HG02870 (cell line): ENCODE data around the gene SLC27A1.
"Not testable (repeated sequence)": the region's sequence is repeated elsewhere in the genome, so short reads cannot be mapped to it uniquely, and the experiment has no call there.

Experiments
- ATAC-seq: cut with Tn5 transposase; IDR thresholded peaks from one replicate; pipeline ENCODE4 v1.9.1; 2021; ENCODE audit warnings: mild to moderate bottlenecking, moderate library complexity; ENCODE audit not compliant: unreplicated experiment

SLC27A1 gene

DNA sequence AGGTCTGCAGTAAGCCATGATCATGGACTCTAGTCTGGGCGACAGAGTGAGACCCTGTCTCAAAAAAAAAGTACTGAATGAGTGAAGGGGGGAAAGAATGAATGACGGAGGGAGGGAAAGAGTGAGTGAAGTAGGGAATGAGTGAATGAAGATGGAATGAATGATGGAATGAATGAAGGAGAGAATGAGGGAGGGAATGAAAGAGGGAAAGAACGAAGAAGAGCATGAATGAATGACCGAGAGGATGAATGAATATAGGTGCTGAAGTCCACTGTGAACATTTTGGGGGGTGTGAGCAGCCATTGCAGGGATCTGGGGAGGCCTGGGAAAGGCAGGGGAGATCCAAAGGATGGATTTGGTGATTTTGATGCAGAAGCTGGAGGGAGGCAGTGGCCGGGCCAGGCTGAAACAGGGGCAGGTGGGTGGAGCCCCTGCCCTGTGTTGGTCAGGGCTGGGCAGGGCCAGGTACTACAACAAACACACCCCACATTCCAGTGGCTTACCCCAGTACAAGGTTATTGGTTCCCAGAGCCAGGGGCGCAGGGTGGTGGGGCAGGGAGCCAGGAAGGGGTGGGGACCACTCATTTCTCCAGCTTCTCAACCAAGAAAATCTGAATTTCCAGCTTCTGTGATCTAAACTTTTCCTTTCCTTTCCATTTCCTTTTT, 14.3 kb downstream of the SLC27A1 start:
- ATAC-seq = no peak

DNA sequence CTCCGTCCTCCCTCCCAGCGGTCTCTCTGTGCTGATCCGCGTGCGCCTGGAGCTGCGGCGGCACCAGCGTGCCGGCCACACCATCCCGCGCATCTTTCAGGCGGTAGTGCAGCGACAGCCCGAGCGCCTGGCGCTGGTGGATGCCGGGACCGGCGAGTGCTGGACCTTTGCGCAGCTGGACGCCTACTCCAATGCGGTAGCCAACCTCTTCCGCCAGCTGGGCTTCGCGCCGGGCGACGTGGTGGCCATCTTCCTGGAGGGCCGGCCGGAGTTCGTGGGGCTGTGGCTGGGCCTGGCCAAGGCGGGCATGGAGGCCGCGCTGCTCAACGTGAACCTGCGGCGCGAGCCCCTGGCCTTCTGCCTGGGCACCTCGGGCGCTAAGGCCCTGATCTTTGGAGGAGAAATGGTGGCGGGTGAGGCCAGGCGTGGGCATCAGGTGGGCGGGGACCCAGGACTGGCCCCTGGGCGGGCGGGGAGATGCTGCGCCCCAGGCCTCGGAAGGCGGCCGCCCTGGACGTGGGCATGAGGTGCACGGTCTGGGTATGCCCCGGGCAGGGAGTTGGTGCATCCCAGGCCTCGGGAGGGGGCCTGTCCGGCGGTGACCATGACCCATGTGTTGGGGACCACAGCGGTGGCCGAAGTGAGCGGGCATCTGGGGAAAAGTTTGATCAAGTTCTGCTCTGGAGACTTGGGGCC, 16.4 kb downstream of the SLC27A1 start:
- ATAC-seq = no peak

DNA sequence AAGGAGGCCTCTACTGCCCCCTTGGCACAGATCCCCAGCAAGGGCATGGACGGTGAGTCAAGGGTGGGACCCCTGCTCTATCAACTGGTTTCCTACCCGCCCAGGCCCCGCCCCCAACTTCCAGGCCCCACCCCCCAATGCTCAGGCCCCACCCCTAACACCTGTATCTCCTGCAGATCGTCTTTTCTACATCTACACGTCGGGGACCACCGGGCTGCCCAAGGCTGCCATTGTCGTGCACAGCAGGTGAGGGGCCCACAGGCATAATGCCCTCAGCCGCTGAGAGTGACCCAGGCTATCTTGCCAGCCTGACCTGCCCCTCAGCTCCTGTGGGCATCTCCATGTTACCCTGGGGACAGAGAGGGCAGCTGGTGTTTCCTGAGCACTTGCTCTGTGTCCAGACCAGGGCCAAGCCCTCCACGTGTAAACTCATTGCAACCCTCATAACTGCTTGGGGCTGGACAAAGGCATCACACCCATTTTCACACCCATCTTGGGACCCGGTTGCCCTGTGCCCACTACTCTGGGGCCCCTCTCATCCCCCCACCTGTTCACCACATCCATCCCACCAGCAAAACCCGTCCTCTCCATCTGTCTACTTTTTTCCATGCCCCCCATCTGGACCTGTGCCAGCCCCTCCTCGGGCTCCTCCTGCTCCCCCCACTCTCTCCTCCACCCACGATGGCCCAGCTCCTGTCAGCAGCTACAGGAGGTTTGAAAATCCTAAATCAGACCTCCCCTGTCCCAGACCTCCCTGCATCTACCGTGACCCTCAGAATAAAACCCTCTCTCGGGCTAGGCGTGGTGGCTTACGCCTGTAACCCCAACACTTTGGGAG, 17.2 kb downstream of the SLC27A1 start:
- ATAC-seq = no peak

DNA sequence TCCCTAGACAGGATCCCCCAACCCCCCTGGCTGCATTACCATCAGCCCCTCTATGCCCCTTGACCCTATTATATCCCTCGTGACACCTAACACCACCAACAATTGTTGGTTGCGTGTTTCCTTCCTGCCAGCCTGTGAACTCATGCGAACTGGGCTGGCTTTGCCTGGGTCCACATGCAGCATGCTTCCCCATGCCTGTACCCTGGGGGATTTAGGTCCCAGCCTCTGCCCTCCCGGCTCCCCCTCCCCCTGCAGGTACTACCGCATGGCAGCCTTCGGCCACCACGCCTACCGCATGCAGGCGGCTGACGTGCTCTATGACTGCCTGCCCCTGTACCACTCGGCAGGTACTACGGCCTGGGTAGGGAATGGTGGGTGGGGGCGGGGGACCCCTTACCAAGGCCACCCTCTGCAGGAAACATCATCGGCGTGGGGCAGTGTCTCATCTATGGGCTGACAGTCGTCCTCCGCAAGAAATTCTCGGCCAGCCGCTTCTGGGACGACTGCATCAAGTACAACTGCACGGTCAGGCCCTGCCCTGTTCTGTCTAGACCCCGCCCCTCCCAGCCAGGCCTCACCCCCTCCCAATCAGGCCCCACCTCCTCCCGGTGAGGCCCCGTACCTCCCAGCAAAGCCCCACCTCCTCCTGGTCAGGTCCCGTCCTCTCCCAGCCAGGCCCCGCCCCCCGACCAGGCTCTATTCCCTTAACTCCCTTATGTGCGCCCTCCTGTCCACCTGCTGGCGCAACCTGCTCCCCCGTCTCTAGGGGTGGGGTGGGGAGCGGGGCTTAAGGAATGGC, 18.5 kb downstream of the SLC27A1 start:
- no peak for ATAC-seq

DNA sequence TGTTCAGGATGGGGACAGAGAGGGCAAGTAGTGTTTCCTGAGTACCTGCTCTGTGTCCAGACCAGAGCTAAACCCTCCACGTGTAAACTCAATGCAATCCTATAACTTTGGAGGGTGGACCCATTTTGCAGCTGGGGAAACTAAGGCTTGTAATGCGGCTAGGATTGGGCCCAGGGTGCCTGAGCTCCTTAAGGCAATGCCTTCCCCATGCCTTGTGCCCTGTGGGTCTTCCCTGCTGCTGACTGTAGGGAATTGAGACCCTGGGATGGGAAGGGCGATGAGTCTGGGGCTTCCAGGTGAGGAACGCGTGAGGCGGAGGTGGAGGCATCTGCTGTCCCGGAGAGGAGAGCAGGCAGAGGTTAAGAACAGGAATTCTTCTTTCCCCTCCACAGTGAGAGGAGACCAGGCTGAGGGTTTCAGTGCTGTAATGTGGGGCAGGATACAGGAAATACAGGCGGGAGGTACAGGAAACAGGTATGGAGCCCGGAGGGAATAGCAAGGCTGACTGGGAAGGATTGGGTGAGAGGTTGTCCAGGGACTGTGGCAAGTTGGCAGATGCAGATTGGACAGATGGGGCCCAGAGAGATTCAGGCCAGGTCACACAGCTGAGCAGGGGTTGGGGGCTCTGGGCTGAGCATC, 19.2 kb downstream of the SLC27A1 start:
- no peak for ATAC-seq

DNA sequence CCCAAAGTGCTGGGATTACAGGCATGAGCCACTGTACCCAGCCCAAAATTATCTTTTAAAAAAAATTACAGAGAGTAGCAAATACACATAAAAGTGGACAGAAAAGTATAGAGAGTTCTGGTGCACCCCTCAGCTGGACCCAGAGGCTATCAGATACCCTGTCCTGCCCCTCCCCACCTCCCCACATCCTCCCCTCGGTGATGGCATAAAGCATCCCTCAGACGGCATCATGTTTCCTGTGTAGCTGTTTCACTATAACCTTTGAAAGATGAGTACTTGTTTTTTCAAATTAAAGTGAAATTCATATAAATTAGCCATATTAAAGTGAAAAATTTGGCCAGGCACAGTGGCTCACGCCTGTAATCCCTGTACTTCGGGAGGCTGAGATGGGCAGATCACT, 20.1 kb downstream of the SLC27A1 start:
- ATAC-seq = no peak

DNA sequence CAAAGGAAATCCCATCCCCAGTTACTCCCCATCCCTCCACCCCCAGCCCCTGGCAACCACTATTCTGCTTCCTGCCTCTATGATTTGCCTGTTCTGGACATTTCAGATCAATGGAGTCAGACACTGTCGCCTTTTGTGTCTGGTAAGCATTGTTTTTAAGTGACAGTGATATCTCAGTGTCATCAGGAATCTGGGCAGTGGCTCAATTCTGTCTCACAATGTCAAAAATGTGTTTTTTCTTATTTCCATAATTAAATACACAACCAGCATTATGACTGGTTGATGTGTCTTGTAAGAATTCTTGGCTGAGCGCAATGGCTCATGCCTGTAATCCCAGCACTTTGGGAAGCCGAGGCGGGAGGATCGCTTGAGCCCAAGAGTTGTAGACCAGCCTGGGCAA, 21.0 kb downstream of the SLC27A1 start:
- ATAC-seq = no peak

DNA sequence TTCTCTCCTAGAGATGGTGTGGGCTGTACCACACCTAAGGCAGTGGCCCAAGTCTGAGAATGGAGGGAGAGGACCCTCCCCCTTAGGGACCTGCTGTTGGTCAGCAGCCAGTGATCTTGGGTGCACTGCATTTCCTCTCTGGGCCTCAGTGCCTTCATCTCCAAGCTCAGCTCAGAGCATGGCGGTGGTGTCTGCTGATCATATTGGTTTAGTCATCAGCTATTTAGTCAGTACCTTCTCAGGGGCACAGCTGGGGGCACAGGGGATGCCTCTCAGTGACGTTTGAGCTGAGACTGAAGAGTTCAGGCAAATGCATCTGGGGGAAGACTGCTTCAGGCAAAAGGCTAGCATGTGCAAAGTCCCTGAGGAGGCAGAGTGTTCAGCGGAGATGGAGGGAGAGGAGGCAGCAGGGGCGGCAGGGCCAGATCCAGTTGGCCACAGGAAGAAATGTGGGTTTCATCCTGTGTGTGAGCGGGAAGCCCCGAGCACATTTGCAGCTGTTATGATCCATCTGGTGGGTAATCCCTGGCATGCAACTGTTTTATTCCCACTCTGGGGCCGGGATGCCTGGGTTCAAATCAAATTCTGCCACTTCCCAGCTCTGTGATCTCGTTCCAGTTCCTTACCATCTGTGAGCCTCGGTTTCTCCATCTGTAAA, 25.4 kb downstream of the SLC27A1 start:
- no peak for ATAC-seq

DNA sequence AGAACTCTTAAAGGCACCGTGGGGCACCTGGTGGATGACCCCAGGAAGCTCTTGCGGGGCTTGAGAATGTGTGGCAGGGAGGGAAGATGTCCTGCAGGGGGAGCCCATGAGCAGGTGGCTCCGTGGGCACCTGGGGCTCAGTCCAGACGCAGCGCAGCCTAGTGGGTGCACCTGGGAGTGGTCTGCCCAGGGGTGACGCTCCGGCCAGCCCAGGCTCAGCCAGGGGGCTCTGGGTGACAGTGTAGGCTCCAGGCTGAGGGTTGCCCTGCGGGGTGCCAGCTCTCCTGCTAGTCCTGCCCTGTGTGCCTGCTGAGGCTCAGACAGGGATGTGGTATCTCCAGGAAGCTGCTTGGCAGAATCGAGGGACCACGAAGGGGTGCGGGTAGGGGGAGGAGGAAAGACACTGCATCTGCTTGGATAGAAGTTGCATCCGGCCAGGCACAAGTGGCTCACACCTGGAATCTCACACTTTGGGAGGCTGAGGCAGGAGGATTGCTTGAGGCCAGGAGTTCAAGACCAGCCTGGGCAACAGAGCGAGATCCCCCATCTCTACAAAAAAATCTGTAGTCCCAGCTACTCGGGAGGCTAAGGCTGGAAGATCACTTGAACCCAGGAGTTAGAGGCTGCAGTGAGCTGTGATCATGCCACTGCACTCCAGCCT, 26.1 kb downstream of the SLC27A1 start:
- no peak for ATAC-seq

DNA sequence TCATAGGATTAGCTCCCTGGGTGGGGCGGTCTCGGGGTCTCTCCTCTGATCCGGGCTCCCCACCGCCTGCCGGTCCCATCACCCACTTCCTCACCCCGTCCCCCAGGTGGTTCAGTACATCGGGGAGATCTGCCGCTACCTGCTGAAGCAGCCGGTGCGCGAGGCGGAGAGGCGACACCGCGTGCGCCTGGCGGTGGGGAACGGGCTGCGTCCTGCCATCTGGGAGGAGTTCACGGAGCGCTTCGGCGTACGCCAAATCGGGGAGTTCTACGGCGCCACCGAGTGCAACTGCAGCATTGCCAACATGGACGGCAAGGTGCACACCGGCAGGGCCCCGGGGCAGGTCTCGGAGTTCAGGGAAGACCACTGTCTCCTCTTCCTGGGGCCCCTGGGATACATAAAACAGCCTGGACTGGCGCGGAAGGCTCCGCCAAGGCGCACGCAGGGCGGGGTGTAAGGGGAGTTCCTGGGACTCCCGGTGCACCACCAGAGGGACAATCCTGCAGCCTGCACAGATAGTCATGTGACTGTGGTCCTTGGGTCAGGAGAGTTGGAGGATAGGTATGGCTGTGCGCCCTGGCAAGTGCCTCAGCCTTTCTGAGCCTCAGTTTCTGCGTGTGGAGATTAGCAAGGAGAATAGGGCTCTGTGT, 26.9 kb downstream of the SLC27A1 start:
- no peak for ATAC-seq

DNA sequence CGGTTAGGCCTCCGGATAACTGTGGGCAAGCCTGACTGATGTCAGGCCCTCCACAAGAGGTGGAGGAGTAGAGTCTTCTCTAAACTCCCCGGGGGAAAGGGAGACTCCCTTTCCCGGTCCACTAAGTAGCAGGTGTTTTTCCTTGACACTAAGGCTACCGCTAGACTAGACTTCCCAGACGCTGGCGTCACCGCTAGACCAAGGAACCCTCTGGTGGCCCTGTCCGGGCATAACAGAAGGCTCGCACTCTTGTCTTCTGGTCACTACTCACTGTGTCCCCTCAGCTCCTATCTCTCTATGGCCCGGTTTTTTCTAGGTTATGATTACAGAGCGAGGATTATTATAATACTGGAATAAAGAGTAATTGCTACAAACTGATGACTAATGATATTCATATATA, 28.7 kb downstream of the SLC27A1 start:
- not testable (repeated sequence) for ATAC-seq

DNA sequence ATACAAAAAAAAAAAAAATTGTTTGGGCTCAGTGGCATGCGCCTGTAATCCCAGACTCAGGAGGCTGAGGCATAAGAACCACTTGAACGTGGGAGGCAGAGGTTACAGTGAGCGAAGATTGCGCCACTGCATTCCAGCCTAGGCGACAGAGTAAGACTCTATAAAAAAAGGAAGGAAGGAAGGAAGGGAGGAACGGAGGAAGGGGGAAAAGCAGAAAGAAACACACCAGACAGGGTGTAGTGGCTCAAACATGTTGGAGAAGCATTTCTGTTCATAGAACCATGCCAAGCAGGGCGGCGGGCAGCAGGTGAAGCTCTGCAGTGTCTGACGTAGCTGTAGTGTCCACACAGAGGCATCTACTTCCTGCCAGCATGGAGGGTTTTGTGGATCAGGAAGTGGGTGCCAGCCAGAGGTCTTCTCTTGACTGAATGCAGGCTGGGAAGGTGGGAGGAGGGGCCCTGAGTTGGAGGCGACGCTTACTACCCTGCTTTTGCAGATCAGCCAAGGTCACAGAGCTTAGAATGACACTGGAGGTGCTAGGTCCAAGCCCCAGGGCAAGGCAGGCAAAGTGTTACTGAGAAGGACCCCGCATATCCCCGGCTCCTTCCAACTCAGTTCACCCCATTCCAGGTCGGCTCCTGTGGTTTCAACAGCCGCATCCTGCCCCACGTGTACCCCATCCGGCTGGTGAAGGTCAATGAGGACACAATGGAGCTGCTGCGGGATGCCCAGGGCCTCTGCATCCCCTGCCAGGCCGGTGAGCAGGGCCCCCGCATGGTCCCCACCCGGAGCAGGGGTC, 29.5 kb downstream of the SLC27A1 start:
- no peak for ATAC-seq

DNA sequence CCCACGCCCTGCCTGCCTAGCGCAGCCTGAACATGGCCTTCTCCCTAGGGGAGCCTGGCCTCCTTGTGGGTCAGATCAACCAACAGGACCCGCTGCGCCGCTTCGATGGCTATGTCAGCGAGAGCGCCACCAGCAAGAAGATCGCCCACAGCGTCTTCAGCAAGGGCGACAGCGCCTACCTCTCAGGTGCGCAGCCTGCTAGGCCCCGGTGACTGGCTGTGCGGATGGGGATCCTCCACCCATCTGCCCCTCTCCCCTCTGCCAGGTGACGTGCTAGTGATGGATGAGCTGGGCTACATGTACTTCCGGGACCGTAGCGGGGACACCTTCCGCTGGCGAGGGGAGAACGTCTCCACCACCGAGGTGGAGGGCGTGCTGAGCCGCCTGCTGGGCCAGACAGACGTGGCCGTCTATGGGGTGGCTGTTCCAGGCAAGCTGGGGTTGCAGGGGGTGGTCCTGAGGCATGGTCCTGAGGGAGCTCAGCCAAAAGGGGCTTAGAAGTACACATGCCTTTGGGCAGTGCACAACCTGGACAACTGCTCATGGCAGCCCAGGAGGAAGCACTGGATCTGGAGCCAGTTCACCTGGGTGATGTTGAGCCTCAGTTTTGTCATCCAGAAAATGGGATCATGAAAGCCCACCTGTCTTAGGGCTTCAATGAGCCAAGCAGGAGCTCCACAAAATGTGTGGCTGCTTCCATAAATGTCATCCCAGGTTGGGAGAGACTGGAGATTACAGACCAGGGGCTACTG, 30.3 kb downstream of the SLC27A1 start:
- ATAC-seq = no peak

DNA sequence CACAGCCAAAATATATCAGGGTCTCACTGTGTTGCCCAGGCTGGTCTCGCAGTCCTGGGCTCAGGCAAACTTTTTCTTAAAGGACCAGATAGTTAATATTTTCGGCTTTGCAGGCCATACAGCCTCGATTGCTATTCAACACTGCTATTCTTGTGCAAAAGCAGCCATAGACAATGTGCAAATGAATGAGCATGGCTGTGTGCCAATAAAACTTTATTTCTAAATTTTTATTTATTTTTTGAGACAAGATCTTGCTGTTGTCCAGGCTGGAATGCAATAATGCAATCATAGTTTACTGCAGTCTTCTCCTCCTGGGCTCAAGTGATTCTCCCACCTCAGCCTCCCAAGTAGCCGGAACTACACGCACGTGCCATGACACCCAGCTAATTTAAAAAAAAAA, 32.9 kb downstream of the SLC27A1 start:
- no peak for ATAC-seq

DNA sequence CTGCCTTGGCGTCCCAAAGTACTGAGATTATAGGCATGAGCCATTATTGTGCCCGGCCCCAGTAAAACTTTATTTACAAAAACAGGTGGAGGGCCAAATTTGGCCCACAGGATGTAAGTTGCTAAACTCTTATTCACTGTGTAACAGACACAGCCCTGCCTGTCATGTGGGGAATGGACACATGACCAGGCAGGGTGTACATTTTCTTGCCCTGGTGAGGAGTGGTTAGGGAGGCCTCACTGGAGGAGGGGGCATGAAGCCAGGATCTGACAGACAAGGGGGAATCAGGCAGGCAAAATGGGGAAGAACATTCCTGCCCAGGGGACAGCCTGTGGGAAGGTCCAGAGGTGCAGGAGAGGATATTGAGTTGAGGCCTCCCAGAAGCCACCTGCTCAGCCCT, 33.7 kb downstream of the SLC27A1 start:
- ATAC-seq = no peak

DNA sequence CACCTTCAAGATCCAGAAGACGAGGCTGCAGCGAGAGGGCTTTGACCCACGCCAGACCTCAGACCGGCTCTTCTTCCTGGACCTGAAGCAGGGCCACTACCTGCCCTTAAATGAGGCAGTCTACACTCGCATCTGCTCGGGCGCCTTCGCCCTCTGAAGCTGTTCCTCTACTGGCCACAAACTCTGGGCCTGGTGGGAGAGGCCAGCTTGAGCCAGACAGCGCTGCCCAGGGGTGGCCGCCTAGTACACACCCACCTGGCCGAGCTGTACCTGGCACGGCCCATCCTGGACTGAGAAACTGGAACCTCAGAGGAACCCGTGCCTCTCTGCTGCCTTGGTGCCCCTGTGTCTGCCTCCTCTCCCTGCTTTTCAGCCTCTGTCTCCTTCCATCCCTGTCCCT, 34.1 kb downstream of the SLC27A1 start:
- ATAC-seq = no peak

DNA sequence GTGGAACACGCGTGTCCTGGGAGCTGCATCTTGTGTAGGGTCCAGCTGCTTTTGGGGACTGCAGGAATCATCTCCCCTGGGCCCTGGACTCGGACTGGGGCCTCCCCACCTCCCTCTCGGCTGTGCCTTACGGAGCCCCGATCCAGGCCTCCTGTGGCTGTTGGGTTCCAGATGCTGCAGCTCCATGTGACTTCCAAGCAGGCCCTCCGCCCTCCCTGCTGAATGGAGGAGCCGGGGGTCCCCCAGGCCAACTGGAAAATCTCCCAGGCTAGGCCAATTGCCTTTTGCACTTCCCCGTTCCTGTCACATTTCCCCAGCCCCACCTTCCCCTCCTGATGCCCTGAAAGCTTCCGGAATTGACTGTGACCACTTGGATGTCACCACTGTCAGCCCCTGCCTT, 34.9 kb downstream of the SLC27A1 start:
- no peak for ATAC-seq

DNA sequence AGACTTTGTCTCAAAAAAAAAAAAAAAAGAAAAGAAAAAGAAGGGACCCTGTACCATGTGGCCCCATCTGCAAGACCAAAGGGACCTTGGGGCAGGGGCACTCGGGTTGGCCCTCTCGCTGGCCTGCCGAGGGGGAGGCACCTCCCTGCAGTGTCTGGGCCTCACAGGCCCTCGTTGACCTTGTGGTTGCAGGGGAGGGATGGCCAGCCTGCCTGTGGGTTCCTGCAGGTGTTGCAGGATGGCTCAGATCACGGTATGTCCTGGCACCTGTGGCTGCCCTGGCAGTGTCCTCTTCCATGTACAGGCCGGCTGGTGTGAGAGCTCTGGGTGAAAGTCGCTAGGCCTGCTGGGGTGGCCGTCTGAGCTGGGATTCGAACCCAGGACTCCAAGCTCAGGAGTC, 36.4 kb downstream of the SLC27A1 start:
- no peak for ATAC-seq
